Testis (tissue), 2 donors: ENCODE data around the gene SELENOI.

Source experiments
- CTCF ChIP-seq, 3 experiments: fragments of 450-650 bp in 2 of 3; fragments of 200-600 bp in 1 of 3; sonication (generic) in 1 of 3; IDR thresholded peaks; one replicate each; pipeline ENCODE4 v1.5.1; 2016 to 2019; ENCODE audit warnings: antibody characterized with exemption in 3 of 3, mild to moderate bottlenecking in 2 of 3, moderate library complexity in 1 of 3
- POLR2A ChIP-seq: fragments of 450-650 bp; IDR thresholded peaks from one replicate; pipeline ENCODE4 v1.6.1; 2017; ENCODE audit warnings: antibody characterized with exemption, mild to moderate bottlenecking, moderate library complexity

DNA sequence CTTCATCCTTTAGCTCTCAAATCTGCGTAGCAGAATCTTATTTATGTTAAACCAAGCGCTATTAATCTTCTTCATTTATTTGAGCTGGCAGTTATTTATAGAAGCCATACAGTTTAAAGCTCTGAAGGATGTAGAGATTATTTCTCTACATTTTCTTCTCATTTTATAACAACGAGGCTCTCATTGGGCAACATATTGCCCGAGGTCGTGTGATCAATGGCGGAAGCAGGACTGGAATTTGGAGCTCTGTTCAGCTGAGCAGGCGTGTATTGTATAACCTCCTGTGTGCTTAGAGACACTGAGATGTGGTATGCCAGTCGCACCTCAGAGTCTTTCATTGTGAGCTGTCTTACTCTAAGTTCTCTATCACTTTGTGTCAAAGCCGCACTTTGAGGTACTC is 38.2 kb downstream of the SELENOI start:
- TF ChIP-seq POLR2A (no peak), CTCF (IDR thresholded peaks at IDR 0.05) (no peak)
